ENCODE data around the gene POLRMT.

POLRMT gene

GRCh38 chr19:610071-610800 lies 23.1 kb downstream of the POLRMT start:
- peak; percentile 23; the same call in 1 of the 2 replicates for TF ChIP-seq KLF1 (tag by site-specific recombination; IDR thresholded peaks at IDR 0.05)
- TF ChIP-seq BCL11B (tag by site-specific recombination; IDR thresholded peaks at IDR 0.05; ENCODE audit: low read depth), result no peak
- 0 out of 2 replicates have a peak, but pooled peaks have one; percentile 15 for TF ChIP-seq HIC1 (tag by site-specific recombination; IDR thresholded peaks at IDR 0.05)
- no peak for TF ChIP-seq PRDM4 (tag by site-specific recombination; IDR thresholded peaks at IDR 0.05)
- 0 out of 2 replicates have a peak, but pooled peaks have one; percentile 22 for TF ChIP-seq ZFHX2 (tag by site-specific recombination; conservative IDR thresholded peaks at IDR 0.05)
- no peak overlapping the region for H3K4me3 ChIP-seq (ENCODE audit: low read depth, low read length)
- POLR2A ChIA-PET, result interaction anchor here (0.6 kb wide), 1 partner anchor 52 kb away, joined by 3 read pairs; no protein-coding TSS in a partner anchor
- H3K9me3 ChIP-seq (ENCODE audit: control insufficient read depth, insufficient read depth, low read depth, low read length), result no peaks in the 10 kb centered on the region
- H3K27ac ChIP-seq (ENCODE audit: extremely low read depth, low read depth, low read length), result no peak overlapping the region
- no peaks in the 10 kb centered on the region for H3K4me1 ChIP-seq (ENCODE audit: control insufficient read depth, insufficient read depth, low read length)
- H3K36me3 ChIP-seq (ENCODE audit: control insufficient read depth in 2 of 2, insufficient read depth in 1 of 2, low read length in 2 of 2), result peaks cover 0 to 24% of the 10 kb centered on the region in 2 experiments; a peak in 2 of 3 replicates
- CTCF ChIA-PET, result no interaction called here

GRCh38 chr19:609004-609346 lies 24.4 kb downstream of the POLRMT start:
- ChIA-PET CTCF (no interaction called here), POLR2A (interaction anchor here (1.3 kb wide), 1 partner anchor 9 kb away, joined by 3 read pairs; no protein-coding TSS in a partner anchor)
- Histone ChIP-seq H3K27ac (ENCODE audit: extremely low read depth, low read depth, low read length) (no peak overlapping the region), H3K9me3 (ENCODE audit: control insufficient read depth, insufficient read depth, low read depth, low read length) (no peaks in the 10 kb centered on the region), H3K36me3 (ENCODE audit: control insufficient read depth in 2 of 2, insufficient read depth in 1 of 2, low read length in 2 of 2) (peaks cover 0 to 12% of the 10 kb centered on the region in 2 experiments; a peak in 2 of 3 replicates), H3K4me3 (ENCODE audit: low read depth, low read length) (no peak overlapping the region), H3K4me1 (ENCODE audit: control insufficient read depth, insufficient read depth, low read length) (no peaks in the 10 kb centered on the region)
- TF ChIP-seq ZNF561 (tag by site-specific recombination; IDR thresholded peaks at IDR 0.05; ENCODE audit: borderline replicate concordance), result no peak
- peak; percentile 79 for TF ChIP-seq KLF1 (tag by site-specific recombination; IDR thresholded peaks at IDR 0.05)
- TF ChIP-seq ZNF585B (tag by site-specific recombination; IDR thresholded peaks at IDR 0.05), result no peak
- no peak for TF ChIP-seq ZBTB1 (tag by site-specific recombination; IDR thresholded peaks at IDR 0.05)
- no peak for TF ChIP-seq ZNF518A (tag by site-specific recombination; conservative IDR thresholded peaks at IDR 0.05; ENCODE audit: low read depth)
